ENCODE measurements around the gene ORC3.

The ORC3 gene

GRCh38 chr6:87697581-87698546, 107.9 kb downstream of the ORC3 start:
- no peak overlapping the region for H3K27ac ChIP-seq

GRCh38 chr6:87698547-87699006, 108.6 kb downstream of the ORC3 start:
- no peak for TF ChIP-seq CTCF (IDR thresholded peaks at IDR 0.05)
- no peak for TF ChIP-seq ZFX (IDR thresholded peaks at IDR 0.05; ENCODE audit: borderline replicate concordance)
- H3K27ac ChIP-seq = no peak overlapping the region

More at GRCh38 chr6:87697581-87698546, 107.9 kb downstream of the ORC3 start:
- TF ChIP-seq CTCF (IDR thresholded peaks at IDR 0.05) (no peak), ZFX (IDR thresholded peaks at IDR 0.05; ENCODE audit: borderline replicate concordance) (no peak)

GRCh38 chr6:87699576-87699975, 109.6 kb downstream of the ORC3 start:
- no peak overlapping the region for H3K27ac ChIP-seq
- no peak for TF ChIP-seq CTCF (IDR thresholded peaks at IDR 0.05)
- no peak for TF ChIP-seq ZFX (IDR thresholded peaks at IDR 0.05; ENCODE audit: borderline replicate concordance)

GRCh38 chr6:87700397-87701343, 110.7 kb downstream of the ORC3 start:
- TF ChIP-seq ZFX (IDR thresholded peaks at IDR 0.05; ENCODE audit: borderline replicate concordance) (no peak), CTCF (IDR thresholded peaks at IDR 0.05) (no peak)
- H3K27ac ChIP-seq = peak overlapping the region; percentile 90

GRCh38 chr6:87701344-87701675, 111.4 kb downstream of the ORC3 start:
- TF ChIP-seq CTCF (IDR thresholded peaks at IDR 0.05) (no peak), ZFX (IDR thresholded peaks at IDR 0.05; ENCODE audit: borderline replicate concordance) (no peak)
- H3K27ac ChIP-seq = peak overlapping the region; percentile 90

GRCh38 chr6:87701676-87702588, 112.0 kb downstream of the ORC3 start, which contains the start of gene AKIRIN2:
TSS of gene AKIRIN2 (minus strand) at chr6:87702233. CDS start at chr6:87701684, 549 bp downstream.
- H3K27ac ChIP-seq = peak within 1 kb of the TSS; percentile 90
- no peak for TF ChIP-seq ZFX (IDR thresholded peaks at IDR 0.05; ENCODE audit: borderline replicate concordance)
- no peak for TF ChIP-seq CTCF (IDR thresholded peaks at IDR 0.05)

All from 22Rv1 (cell line).